ENCODE data around the gene PSMB10.

- TF ChIP-seq CTCF (IDR thresholded peaks at IDR 0.05; ENCODE audit: low read depth, low read length): no peak
- no peak for TF ChIP-seq EZH2phosphoT487 (IDR thresholded peaks at IDR 0.05; ENCODE audit: low read depth)
Observed at GRCh38 chr16:67935101-67935401, 1.6 kb downstream of the PSMB10 start.
